Caki2 (cell line): ENCODE results near the gene TRPM1. TPM values are rescaled to one million over a fixed set of nuclear protein-coding genes. Genes with fewer than 3 reads are reported as not detected.

Experiments
- DNase-seq: peaks from one replicate; pipeline ENCODE4 v3.0.0-alpha.2; 2015; ENCODE audit warnings: low read depth
- in situ Hi-C: cut with HindIII; loops from 2 replicates; pipeline ENCODE4 v1.10.0; 2016; ENCODE audit warnings: low sequenced_read_pairs, low pct_unique_long_range_greater_than_20kb, mixed read lengths
- total RNA-seq: library from RNA; depleted of rRNA; stranded (reverse); fragments of >200 nt; shearing (Covaris generic); gene quantifications from 2 replicates; pipeline ENCODE4 v1.2.3, GENCODE V29; 2014; ENCODE audit warnings: low replicate concordance

TRPM1 gene
- total RNA-seq, 1 experiment from 2014 or later = 0.07 TPM

DNA sequence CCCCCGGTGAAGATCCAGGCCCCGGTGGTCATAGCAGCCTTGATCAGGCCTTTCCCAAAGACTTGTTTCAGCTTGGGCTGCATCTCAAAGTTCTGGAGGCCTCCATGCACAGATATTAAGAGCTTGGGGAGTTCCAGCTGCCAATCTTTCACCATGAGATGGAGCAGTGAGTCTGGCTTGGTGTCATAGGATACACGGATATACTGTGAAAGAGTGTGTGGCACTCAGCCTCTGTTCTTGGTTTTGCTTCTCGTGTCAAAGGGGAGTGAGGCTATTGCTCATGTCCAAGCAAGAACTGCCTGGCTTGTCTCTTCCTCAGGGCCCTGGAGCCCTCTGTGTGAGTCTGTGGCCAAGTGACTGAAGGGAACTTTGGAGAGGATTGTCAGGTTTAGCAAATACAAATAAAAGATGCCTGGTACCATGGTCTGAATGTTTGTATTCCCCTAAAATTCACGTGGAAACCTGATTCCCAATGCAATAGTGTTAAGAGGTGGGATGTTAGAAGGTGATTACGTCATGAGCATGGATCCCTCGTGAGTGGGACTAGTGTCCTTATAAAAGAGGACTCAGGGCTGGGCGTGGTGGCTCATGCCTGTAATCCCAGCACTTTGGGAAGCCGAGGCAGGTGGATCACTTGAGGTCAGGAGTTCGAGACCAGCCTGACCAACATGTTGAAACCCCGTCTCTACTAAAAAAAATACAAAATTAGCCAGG lies 33.5 kb downstream of the TRPM1 start:
- in situ Hi-C loops = no loop called here
- no peak for DNase-seq

DNA sequence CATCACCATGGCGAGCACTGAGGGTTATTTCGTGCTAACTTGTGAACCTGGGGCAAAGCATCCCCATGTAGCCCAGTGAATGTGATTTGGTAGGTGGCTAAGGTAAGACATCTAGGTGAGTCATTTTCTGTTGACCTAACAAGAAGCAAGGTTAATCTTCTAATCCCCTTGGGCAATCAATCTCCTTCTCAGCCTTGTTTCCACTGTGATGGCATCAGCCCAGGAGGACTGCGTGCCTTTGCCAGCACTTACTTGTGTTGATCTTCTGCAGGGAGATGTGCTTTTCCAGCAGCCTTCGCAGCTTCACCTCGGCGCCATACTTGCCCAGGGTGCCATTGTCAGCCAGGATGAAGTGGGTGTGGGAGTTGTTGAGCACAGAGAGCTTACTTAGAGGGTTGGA lies 35.7 kb downstream of the TRPM1 start:
- in situ Hi-C loops = no loop called here
- no peak for DNase-seq

GRCh38 chr15:31062911-31063310 lies 38.6 kb downstream of the TRPM1 start:
- no peak for DNase-seq
- in situ Hi-C loops = no loop called here

DNA sequence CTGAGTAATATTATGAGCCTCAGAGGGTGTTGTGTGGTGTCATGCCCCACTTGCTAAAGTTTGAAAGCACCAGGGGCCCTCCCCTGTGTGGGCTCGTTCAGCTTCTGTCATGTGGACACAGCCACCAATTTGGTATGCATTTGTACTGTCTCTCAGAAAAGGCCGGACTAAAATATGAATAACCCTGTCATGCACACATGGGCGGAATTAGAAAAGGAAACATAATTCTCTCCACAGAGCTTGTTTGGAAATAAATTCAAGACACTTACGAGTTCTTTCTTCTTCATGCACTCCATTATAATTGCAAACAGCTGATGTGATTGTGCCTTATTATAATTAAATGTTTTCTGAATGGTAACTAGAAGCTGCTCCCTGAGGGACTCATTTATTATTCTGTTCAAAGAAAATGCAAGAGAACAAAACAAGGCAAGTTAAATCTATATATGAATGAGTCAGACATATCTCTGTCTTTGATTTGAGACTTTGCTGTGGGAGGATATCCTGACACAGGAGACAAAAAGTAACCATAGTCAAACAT lies 39.1 kb downstream of the TRPM1 start:
- no peak for DNase-seq
- in situ Hi-C loops = no loop called here

GRCh38 chr15:31060429-31061140 lies 40.9 kb downstream of the TRPM1 start:
- in situ Hi-C loops = no loop called here
- no peak for DNase-seq

GRCh38 chr15:31058236-31058962 lies 43.1 kb downstream of the TRPM1 start:
- in situ Hi-C loops = no loop called here
- DNase-seq = no peak

DNA sequence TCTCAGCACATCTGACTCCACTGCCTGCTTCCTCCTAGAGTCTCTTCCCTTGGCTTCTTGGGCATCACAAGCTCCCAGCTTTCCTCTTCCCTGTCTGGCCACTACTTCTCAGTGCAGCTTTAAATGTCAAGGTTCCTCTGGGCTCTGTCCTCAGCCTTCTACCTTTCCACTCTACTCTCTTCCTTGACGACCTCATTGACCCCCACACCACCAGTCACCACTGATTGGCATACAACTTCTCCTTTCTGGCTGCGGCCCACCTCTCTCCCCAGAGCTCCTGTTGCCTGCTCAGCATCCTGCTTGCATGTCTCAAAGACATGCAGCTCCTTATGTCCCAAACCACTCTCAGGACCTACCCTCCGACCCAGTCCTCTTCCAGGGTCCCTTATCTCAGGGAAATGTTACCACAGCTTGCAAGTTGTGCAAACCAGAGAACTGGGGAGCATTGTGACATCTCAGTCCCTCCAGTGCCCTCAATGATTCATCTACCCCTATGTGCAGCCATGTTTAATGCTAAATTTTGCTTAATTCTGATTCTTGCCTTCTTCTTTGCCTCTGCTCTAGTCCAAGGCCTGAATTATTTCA lies 49.9 kb downstream of the TRPM1 start:
- DNase-seq = no peak
- in situ Hi-C loops = no loop called here

- in situ Hi-C loops = no loop called here
- no peak for DNase-seq
Measured at GRCh38 chr15:31050953-31051352, 50.6 kb downstream of the TRPM1 start.

GRCh38 chr15:31049682-31050615 lies 51.6 kb downstream of the TRPM1 start:
- DNase-seq = no peak
- in situ Hi-C loops = no loop called here

DNA sequence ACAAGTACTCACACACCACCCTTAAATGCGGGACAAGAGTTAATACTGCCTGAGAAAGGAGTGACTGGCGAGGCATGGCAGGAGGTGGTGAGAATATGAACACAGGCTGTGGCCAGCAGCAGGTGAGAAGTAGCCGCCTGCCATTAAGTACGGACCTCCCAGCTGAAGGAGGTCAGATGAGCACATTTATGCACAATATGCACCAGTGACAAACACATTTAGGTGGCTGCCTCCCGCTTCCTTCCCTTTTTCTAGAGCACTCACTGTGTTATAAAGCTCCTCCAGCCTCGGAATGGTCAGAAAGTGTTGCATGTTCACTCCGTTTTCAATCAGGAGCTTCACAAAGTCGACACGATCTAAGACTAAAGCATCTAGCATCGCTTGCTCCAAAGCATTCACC lies 52.4 kb downstream of the TRPM1 start:
- in situ Hi-C loops = no loop called here
- no peak for DNase-seq

- DNase-seq = no peak
- in situ Hi-C loops = no loop called here
Measured at GRCh38 chr15:31047437-31047836, 54.1 kb downstream of the TRPM1 start.

GRCh38 chr15:31046759-31047359 lies 54.7 kb downstream of the TRPM1 start:
- in situ Hi-C loops = no loop called here

GRCh38 chr15:31045606-31046005 lies 55.9 kb downstream of the TRPM1 start:
- in situ Hi-C loops = no loop called here
- DNase-seq = no peak

More at GRCh38 chr15:31046759-31047359, 54.7 kb downstream of the TRPM1 start:
- DNase-seq = no peak

GRCh38 chr15:31042751-31043150 lies 58.8 kb downstream of the TRPM1 start:
- in situ Hi-C loops = no loop called here
- no peak for DNase-seq

- no peak for DNase-seq
- in situ Hi-C loops = no loop called here
Measured at GRCh38 chr15:31041610-31042009, 59.9 kb downstream of the TRPM1 start.

GRCh38 chr15:31040611-31041010 lies 60.9 kb downstream of the TRPM1 start:
- in situ Hi-C loops = no loop called here
- no peak for DNase-seq

DNA sequence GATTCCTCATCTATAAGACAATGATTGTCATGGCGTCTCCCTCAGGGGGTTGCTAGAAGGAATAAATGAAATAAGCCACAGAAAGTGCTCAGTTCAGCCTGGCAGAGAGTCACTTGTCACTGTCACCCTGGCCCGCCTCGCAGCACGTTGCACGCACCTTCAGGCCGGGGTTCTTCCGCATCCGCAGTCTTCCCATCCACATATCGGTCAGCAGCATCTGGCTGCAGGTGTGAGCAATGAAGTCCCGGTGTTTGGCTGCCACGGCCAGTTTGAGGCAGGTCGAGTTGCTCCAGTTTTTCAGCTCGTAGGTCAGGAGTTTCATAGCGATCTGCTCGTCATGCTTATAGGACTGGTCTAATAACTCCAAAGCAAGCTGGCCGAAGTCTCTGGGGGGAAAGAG lies 61.6 kb downstream of the TRPM1 start:
- in situ Hi-C loops = no loop called here
- no peak for DNase-seq
